ENCODE results near the gene SH2D3C.

Gene SH2D3C

DNA sequence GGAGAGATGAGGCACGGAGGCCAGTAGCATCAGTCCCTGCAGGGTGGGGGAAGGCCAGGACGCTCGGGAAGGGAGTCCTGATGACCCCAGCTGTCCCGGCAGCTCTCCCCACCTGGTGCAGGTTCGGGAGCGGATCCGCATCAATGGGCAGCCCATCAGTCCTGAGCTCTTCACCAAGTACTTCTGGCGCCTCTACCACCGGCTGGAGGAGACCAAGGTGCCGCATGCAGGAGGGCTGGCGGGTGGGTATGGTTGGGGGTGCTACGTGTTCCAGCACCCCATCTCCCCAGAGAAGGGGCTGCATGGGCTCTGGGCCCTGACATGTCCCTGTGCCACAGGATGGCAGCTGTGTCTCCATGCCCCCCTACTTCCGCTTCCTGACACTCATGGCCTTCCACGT, 28.4 kb upstream of the SH2D3C start:
- DNase-seq (ENCODE audit: low read depth in 2 of 2) = no peak

DNA sequence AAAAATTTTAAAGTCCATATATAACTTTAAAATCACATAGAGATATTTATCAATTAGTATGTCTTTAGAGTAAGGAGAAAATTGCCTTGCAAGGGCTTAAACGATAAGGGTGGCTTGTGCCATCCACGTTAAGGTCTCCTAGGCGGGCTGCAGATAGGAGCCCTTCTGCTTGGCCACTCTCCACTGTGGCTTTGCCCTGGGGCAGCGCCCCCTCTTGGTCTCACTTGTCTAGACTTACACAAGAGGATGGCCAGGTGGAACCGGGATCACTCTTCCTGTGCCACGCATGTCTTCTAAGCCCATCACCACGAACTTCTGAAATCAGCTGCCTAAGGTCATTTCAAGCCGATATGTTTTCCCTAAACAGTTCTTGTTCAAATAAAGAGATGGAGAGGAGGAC, 27.2 kb upstream of the SH2D3C start:
- DNase-seq (ENCODE audit: low read depth in 2 of 2) = no peak

- DNase-seq (ENCODE audit: low read depth in 2 of 2) = no peak
These were observed 25.3 kb upstream of the SH2D3C start for GRCh38 chr9:127803507-127804352.

DNA sequence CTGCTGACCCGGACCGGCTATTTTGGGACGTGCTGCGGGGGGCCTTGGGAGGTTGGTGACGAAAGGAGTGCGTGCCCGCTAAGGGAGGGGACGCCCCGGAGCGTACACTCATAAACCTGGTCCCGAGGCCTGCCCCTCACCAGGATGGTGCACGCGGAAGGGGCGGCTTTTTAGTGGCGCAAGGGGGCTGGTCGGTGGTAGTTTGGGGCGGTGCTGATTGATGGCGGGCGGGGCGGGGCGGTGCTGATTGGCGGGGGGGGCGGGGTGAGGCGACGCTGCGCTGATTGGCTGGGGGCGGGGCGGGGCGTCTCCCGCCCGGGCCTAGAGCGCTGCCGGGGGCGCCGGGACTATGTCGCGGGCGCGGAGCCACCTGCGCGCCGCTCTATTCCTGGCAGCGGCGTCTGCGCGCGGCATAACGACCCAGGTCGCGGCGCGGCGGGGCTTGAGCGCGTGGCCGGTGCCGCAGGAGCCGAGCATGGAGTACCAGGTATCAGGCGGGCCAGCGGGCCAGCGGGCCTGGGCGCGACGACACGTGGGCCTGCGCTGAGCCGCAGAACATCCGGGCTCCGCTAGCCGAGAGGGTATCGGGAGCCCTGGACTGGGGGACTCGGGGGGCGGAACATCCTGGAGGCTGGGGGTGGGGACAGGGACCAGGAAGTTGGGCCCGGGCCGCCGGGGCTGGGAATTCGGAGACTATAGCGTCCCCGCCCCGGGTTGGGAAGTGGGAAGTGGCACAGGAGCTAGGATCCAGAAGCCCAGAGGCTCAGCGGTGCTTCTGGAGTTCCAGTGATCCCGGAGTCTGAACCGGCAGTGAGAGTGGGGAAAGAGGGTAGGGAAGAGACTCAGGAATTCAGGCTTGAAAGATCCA, 24.3 kb upstream of the SH2D3C start, which contains the start of gene FPGS:
TSS of gene FPGS (plus strand) at position 307 of the 868 bp plus-strand sequence. CDS start at position 350, 43 bp downstream.
- DNase-seq (ENCODE audit: low read depth in 2 of 2) = peak; percentile 77 to 80

GRCh38 chr9:127801955-127802575, 23.6 kb upstream of the SH2D3C start:
- DNase-seq (ENCODE audit: low read depth in 2 of 2) = no peak

DNA sequence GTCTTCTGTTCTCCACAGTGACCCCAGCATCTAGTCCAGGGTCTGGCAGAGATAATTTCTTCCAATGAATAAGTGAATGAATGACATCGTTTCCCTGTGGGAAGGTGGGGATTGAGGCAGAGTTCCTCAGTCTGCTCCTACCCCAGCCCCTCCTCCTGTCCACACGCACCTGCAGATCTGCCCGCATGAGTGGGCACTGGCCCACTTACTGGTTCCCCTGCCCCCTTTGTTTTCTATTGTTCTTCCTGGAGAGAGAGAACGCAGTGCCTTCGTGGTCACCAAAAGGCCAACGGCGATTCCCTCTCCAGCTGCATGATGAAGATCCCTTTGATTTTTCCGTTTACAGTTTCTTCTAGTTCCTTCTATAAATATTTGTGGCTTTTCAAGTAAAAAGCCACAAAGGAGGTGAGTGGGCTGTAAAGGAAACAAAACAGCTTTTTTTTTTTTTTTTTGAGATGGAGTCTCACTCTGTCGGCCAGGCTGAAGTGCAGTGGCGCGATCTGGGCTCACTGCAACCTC, 18.4 kb upstream of the SH2D3C start:
- DNase-seq (ENCODE audit: low read depth in 2 of 2) = no peak

DNA sequence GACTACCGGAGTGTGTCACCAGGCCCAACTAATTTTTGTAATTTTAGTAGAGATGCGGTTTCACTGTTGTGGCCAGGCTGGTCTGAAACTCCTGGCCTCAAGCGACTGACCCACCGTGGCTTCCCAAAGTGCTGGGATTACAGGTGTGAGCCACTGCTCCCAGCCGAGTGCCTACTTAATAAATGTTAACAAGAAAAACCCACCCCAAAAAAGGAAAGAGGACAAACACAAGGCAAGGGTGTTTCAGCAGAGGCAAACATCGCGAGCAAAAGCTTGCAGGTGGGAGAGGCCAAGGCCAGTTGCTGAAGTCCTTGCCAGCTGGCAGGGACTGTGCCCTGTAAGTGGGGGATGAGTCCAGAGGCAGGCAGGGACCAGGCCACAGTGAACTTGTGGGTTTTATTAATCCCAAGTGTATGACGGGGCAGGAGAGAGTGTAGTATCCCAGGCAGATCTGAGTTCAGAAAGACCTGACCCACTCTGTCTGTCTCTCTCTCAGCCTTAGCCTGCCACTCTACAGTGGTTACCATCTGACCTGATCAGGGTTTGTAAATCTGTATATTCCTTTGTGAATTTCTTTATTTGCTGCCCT, 17.9 kb upstream of the SH2D3C start:
- DNase-seq (ENCODE audit: low read depth in 2 of 2) = no peak

DNA sequence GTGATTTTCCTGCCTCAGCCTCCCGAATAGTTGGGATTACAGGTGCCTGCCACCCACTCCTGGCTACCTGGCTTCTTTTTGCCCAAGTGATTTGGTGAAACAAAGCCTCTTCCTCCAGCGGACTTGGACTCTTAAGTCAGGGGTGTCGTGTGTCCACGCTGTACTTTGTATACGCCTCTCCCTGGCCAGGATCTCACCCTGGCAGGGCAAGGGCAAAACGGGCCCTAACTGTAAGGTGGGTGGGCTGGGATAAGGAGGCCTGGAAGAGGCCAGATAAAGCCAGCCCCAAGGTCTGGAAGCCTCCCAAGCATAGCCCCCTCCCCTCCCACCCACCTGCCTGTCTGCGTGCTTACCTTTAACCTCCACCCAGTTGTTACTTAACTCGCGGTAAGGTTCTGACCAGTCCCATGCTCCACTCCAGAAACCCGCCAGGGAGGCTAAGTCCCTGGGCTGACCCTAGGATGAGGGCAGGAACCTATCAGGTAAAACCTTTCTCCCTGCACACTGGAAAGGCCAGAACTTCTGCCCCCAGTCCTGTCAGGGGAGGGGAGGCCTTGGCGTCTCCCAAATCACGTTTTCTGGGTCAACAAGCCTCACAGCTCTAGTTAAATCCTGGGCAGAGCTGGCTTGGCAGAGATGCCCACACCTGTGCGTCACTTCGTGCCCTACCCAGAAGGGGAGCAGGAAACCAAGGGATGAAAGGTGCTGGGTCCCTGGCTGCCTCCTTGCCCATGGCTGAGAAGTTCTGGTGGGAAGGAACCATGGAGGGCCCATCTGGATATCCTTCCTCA, 15.7 kb upstream of the SH2D3C start:
- DNase-seq (ENCODE audit: low read depth in 2 of 2) = no peak

DNA sequence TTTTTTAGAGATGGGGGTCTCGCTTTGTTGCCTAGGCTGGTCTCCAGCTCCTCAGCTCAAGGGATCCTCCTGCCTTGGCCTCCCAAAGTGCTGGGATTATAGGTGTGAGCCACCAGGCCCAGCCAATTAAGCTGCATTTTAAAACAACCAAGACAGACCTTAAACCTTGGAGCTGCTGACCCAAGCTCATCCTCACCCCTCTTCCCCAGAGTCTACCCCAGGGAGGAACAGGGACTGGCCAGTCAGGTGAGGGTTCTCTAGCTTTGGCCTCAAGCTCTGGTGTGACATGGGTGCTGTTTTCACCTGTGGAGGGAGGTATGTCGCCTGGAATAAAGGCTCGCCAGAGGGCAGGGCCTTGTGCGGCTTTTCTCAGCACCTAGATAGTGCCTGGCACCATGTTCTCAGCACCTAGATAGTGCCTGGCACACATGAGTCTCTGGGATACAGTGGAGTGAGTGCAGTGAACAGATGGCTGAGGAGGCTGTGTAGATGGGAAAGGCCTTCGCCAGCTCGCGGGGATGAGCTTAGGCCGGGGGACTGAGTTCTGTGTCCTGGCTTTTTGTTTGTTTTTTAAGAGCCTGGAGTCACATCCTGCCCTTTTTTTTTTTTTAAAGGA, 14.7 kb upstream of the SH2D3C start:
- DNase-seq (ENCODE audit: low read depth in 2 of 2) = no peak

GRCh38 chr9:127792417-127793031, 14.1 kb upstream of the SH2D3C start:
- no peak for DNase-seq (ENCODE audit: low read depth in 2 of 2)

- DNase-seq (ENCODE audit: low read depth in 2 of 2) = no peak
These were observed 12.6 kb upstream of the SH2D3C start for GRCh38 chr9:127791085-127791484.

DNA sequence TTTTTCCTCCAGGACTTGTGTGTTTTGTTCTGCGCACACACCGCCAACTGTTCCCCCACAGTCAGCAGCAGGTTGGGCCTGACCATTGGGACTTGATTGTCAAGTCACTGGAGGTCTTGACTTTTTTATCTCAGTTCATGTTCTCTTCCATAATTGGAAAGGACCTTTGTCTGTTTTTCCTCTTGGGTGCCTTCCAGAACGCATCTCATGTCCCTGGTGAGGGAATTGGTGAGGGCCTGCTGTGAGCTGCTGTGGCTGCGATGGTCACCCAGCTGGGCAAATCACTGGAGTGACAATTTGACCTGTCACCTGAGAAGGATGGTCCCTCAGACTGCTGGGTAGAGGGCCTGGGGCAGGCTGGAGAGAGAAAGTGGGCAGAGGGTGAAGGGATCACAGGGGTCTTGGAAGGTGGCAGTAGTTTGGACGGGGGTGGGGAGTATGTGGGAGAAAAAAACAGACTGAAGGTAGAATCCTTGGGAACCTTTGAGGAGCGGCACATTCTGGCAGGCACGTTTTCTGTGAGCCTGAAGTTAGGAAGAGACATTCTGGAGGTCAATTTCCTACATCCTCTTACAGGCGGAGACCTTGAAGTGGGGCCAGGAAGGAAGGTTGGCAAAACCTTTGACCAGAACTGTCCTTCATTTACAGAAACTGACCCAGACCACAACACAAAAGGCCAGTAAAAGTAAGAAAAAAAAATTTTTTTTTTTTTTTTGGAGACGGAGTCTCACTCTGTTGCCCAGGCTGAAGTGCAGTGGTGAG, 11.8 kb upstream of the SH2D3C start:
- DNase-seq (ENCODE audit: low read depth in 2 of 2) = no peak

DNA sequence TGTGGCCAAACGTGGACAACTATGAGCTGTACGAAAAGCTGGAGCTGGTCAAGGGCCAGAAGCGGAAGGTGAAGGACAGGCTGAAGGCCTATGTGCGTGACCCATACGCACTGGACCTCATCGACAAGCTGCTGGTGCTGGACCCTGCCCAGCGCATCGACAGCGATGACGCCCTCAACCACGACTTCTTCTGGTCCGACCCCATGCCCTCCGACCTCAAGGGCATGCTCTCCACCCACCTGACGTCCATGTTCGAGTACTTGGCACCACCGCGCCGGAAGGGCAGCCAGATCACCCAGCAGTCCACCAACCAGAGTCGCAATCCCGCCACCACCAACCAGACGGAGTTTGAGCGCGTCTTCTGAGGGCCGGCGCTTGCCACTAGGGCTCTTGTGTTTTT, 10.7 kb upstream of the SH2D3C start:
- no peak for DNase-seq (ENCODE audit: low read depth in 2 of 2)

DNA sequence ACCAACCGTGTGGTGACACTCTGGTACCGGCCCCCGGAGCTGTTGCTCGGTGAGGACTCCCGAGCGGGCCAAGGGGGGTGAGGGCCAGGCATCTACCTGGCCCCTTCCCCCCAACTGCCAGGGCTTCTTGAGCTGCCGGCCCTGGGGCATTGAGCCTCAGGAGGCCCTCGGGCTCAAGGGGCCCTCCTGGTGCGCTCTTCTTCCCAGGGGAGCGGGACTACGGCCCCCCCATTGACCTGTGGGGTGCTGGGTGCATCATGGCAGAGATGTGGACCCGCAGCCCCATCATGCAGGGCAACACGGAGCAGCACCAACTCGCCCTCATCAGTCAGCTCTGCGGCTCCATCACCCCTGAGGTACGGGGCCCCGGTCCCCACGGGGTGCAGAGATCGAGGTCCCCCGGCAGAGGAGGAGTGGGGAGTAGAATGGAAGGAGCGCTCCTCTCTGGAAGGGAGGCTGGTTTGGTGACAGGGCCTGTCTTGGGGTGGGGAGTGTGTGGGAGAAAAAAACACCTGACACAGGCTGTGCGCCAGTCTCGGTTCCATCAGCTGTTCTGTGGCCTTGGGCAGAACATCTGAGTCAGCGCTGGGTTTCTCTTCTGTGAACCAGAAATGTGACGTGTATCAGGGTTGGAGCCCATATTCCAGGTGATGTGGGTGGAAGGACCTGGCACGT, 10.0 kb upstream of the SH2D3C start:
- peak; percentile 50 to 68 for DNase-seq (ENCODE audit: low read depth in 2 of 2)

GRCh38 chr9:127786773-127787104, 8.3 kb upstream of the SH2D3C start:
- DNase-seq (ENCODE audit: low read depth in 2 of 2) = no peak

DNA sequence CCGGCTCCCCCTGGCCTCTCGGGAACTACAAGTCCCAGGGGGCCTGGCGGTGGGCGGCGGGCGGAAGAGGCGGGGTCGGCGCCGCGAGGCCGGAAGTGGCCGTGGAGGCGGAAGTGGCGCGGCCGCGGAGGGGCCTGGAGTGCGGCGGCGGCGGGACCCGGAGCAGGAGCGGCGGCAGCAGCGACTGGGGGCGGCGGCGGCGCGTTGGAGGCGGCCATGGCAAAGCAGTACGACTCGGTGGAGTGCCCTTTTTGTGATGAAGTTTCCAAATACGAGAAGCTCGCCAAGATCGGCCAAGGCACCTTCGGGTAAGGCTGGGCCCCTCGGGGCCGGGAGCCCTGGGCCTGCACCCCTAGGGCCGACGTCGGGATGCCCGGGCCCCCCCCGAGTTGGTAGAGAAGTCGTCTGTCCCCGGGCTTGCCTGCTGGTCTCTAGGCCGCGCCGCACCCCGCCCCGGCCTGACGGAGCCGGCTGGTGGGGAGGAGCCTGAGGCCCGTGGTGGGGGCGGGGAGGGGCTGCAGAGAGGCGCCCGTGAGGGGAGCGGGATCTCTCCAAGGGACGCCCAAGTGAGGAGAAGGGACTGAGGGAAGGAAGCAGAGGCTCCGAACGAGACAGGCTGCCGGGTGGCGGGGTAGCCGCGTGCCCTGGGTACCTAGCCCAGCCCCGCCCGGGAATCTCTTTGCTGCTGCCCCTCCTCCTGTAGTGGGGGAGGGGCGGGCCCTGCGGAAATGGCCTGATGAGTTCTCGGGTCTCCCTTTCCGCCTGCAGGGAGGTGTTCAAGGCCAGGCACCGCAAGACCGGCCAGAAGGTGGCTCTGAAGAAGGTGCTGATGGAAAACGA, 7.7 kb upstream of the SH2D3C start, which contains the start of gene CDK9:
TSS of gene CDK9 (plus strand) at position 102 of the 840 bp plus-strand sequence. CDS start at position 217, 115 bp downstream.
- DNase-seq (ENCODE audit: low read depth in 2 of 2) = peak; percentile 85 to 92
